Measurements from ENCODE around the gene SPOCK2. TPM values are rescaled to one million over a fixed set of nuclear protein-coding genes. Genes with fewer than 3 reads are reported as not detected.

SPOCK2 gene
- total RNA-seq, 4 donors from 2014 or later: 8.3 to 24.6 (median 16.2) TPM

- no peak for TF ChIP-seq CTCF (IDR thresholded peaks at IDR 0.05)
- no peak for DNase-seq (ENCODE audit: low spot score)
- no peak for ATAC-seq (ENCODE audit: low FRiP score)
Observed at GRCh38 chr10:72049472-72049871, 38.9 kb downstream of the SPOCK2 start.

GRCh38 chr10:72048450-72049124 is 39.8 kb downstream of the SPOCK2 start:
- DNase-seq (ENCODE audit: low spot score): peak; percentile 96
- TF ChIP-seq CTCF (IDR thresholded peaks at IDR 0.05): peak in 2 of 3 donors; percentile 97 to 99
- ATAC-seq (ENCODE audit: low FRiP score): peak; percentile 84

GRCh38 chr10:72045586-72045985 is 42.8 kb downstream of the SPOCK2 start:
- DNase-seq (ENCODE audit: low spot score) (no peak), ATAC-seq (ENCODE audit: low FRiP score) (no peak)
- no peak for TF ChIP-seq CTCF (IDR thresholded peaks at IDR 0.05)

- TF ChIP-seq CTCF (IDR thresholded peaks at IDR 0.05): no peak
- DNase-seq (ENCODE audit: low spot score) (no peak), ATAC-seq (ENCODE audit: low FRiP score) (no peak)
Observed at GRCh38 chr10:72044417-72045041, 43.8 kb downstream of the SPOCK2 start.

GRCh38 chr10:72043016-72043834 is 45.1 kb downstream of the SPOCK2 start:
- no peak for ATAC-seq (ENCODE audit: low FRiP score)
- DNase-seq (ENCODE audit: low spot score): no peak
- TF ChIP-seq CTCF (IDR thresholded peaks at IDR 0.05): no peak

GRCh38 chr10:72041491-72041890 is 46.9 kb downstream of the SPOCK2 start:
- DNase-seq (ENCODE audit: low spot score) (no peak), ATAC-seq (ENCODE audit: low FRiP score) (no peak)
- TF ChIP-seq CTCF (IDR thresholded peaks at IDR 0.05): no peak
